ENCODE measurements around the gene DHRS3. TPM values are rescaled to one million over a fixed set of nuclear protein-coding genes. Genes with fewer than 3 reads are reported as not detected.

DHRS3 gene
- total and polyA plus RNA-seq, 10 donors: 8.9 to 41.0 (median 28.7) TPM

GRCh38 chr1:12618661-12618964, 603 bp upstream of the DHRS3 start:
- Histone ChIP-seq H3K9me3 (no peaks in the 10 kb centered on the region), H3K36me3 (no peaks in the 10 kb centered on the region), H3K4me3 (peak overlapping the region; percentile 49 to 87 (median 66)), H3K4me1 (peaks cover 34 to 88% (median 69%) of the 10 kb centered on the region in 6 donors), H3K27me3 (replicated peaks in 1 of 7) (peaks cover 0 to 48% (median 7%) of the 10 kb centered on the region in 7 donors), H3K27ac (peak overlapping the region; percentile 59 to 90 (median 84))
- no peak for DNase-seq
- TF ChIP-seq POLR2A (IDR thresholded peaks at IDR 0.05) (no peak), CTCF (IDR thresholded peaks at IDR 0.05 in 8 of 11, conservative IDR thresholded peaks at IDR 0.05 in 3 of 11) (no peak), POLR2AphosphoS5 (IDR thresholded peaks at IDR 0.05) (no peak)
- intact Hi-C loops (cut with DNase I; ENCODE audit: low total_unique reads): loop anchor here (10.0 kb wide), 1 partner anchor 214 kb away; no protein-coding TSS in a partner anchor
- 4 to 17% (median 7%) methylated on average over 6 of the region's 6 CpGs for WGBS, 5 donors

GRCh38 chr1:12617511-12617900, 504 bp downstream of the DHRS3 start:
- intact Hi-C loops (cut with DNase I; ENCODE audit: low total_unique reads): loop anchor here (10.0 kb wide), 1 partner anchor 213 kb away; no protein-coding TSS in a partner anchor
- TF ChIP-seq POLR2A (IDR thresholded peaks at IDR 0.05) (no peak), POLR2AphosphoS5 (IDR thresholded peaks at IDR 0.05) (no peak), CTCF (IDR thresholded peaks at IDR 0.05 in 8 of 11, conservative IDR thresholded peaks at IDR 0.05 in 3 of 11) (no peak)
- Histone ChIP-seq H3K36me3 (no peaks in the 10 kb centered on the region), H3K4me3 (peak overlapping the region; percentile 49 to 87 (median 66)), H3K4me1 (peaks cover 34 to 94% (median 72%) of the 10 kb centered on the region in 6 donors), H3K27me3 (replicated peaks in 1 of 7) (peaks cover 0 to 48% (median 7%) of the 10 kb centered on the region in 7 donors), H3K27ac (peak overlapping the region; percentile 68 to 90 (median 84)), H3K9me3 (no peaks in the 10 kb centered on the region)
- DNase-seq: peak; percentile 41
- WGBS, 5 donors: 0 to 2% (median 0%) methylated on average over 13 of the region's 13 CpGs

GRCh38 chr1:12616709-12617373, 1.2 kb downstream of the DHRS3 start:
- Histone ChIP-seq H3K27ac (peak overlapping the region; percentile 68 to 90 (median 84)), H3K27me3 (replicated peaks in 1 of 7) (peaks cover 0 to 48% (median 7%) of the 10 kb centered on the region in 7 donors), H3K9me3 (no peaks in the 10 kb centered on the region), H3K36me3 (peaks cover 0 to 1% (median 0%) of the 10 kb centered on the region in 6 donors), H3K4me1 (peaks cover 34 to 95% (median 72%) of the 10 kb centered on the region in 6 donors), H3K4me3 (peak overlapping the region; percentile 49 to 87 (median 66))
- TF ChIP-seq POLR2AphosphoS5 (IDR thresholded peaks at IDR 0.05): peak in 2 of 3 donors; percentile 50 to 60
- TF ChIP-seq CTCF (IDR thresholded peaks at IDR 0.05 in 8 of 11, conservative IDR thresholded peaks at IDR 0.05 in 3 of 11): no peak
- intact Hi-C loops (cut with DNase I; ENCODE audit: low total_unique reads): loop anchor here (10.0 kb wide), 1 partner anchor 212 kb away; no protein-coding TSS in a partner anchor
- DNase-seq: peak; percentile 85
- WGBS, 5 donors: 2 to 7% (median 5%) methylated on average over 27 to 53 of the region's 53 CpGs

All from spleen (tissue), 11 donors.